Left kidney (tissue), 2 donors: ENCODE data around the gene GTPBP4. TPM values are rescaled to one million over a fixed set of nuclear protein-coding genes. Genes with fewer than 3 reads are reported as not detected.
"Not testable (repeated sequence)": the region's sequence is repeated elsewhere in the genome, so short reads cannot be mapped to it uniquely, and the experiment has no call there.

Source experiments
- DNase-seq: peaks from one replicate; pipeline ENCODE4 v3.0.0-alpha.2; 2013
- polyA plus RNA-seq: library from polyadenylated mRNA; unstranded; fragments of 120-200 nt; gene quantifications from one replicate; pipeline ENCODE4 v1.2.1, GENCODE V29; 2013; ENCODE audit not compliant: insufficient read length

Gene GTPBP4
- polyA plus RNA-seq, 1 donor: 72.2 TPM

- no peak for DNase-seq
Observed at GRCh38 chr10:988667-989545, 672 bp downstream of the GTPBP4 start.

- DNase-seq: no peak
Observed at GRCh38 chr10:990808-991207, 2.6 kb downstream of the GTPBP4 start.

GRCh38 chr10:992467-992866, 4.2 kb downstream of the GTPBP4 start:
- no peak for DNase-seq

GRCh38 chr10:992871-993270, 4.6 kb downstream of the GTPBP4 start:
- DNase-seq: no peak

GRCh38 chr10:994836-995558, 6.8 kb downstream of the GTPBP4 start:
- DNase-seq: no peak

- no peak for DNase-seq
Observed at GRCh38 chr10:995559-995926, 7.3 kb downstream of the GTPBP4 start.

- DNase-seq: no peak
Observed at GRCh38 chr10:996031-996430, 7.8 kb downstream of the GTPBP4 start.

- DNase-seq: no peak
Observed at GRCh38 chr10:997266-998022, 9.2 kb downstream of the GTPBP4 start.

GRCh38 chr10:1002425-1003006, 14.3 kb downstream of the GTPBP4 start:
- no peak for DNase-seq

GRCh38 chr10:1003884-1004670, 15.8 kb downstream of the GTPBP4 start:
- no peak for DNase-seq

GRCh38 chr10:1006573-1006972, 18.3 kb downstream of the GTPBP4 start:
- no peak for DNase-seq

- no peak for DNase-seq
Observed at GRCh38 chr10:1007583-1007982, 19.3 kb downstream of the GTPBP4 start.

GRCh38 chr10:1009071-1009494, 20.8 kb downstream of the GTPBP4 start:
- DNase-seq: no peak

- not testable (repeated sequence) for DNase-seq
Observed at GRCh38 chr10:1009947-1010346, 21.7 kb downstream of the GTPBP4 start.

- no peak for DNase-seq
Observed at GRCh38 chr10:1010703-1011102, 22.5 kb downstream of the GTPBP4 start.

GRCh38 chr10:1011696-1012095, 23.5 kb downstream of the GTPBP4 start:
- DNase-seq: no peak

- DNase-seq: no peak
Observed at GRCh38 chr10:1015688-1016087, 27.5 kb downstream of the GTPBP4 start.

- no peak for DNase-seq
Observed at GRCh38 chr10:1019362-1019761, 31.1 kb downstream of the GTPBP4 start.

GRCh38 chr10:1020460-1020859, 32.2 kb downstream of the GTPBP4 start:
- DNase-seq: no peak

- no peak for DNase-seq
Observed at GRCh38 chr10:1020958-1021357, 32.7 kb downstream of the GTPBP4 start.

GRCh38 chr10:1022413-1022812, 34.2 kb downstream of the GTPBP4 start:
- no peak for DNase-seq

- no peak for DNase-seq
Observed at GRCh38 chr10:1024103-1024502, 35.9 kb downstream of the GTPBP4 start.
